GM12878 (cell line): ENCODE measurements around the gene RSRP1. TPM values are rescaled to one million over a fixed set of nuclear protein-coding genes. Genes with fewer than 3 reads are reported as not detected.

Experiments used
- ATAC-seq: fragments of 200-7000 bp; cut with Tn5 transposase; 3 replicates; pipeline ENCODE4 v1.9.1; 2020; ENCODE audit warnings: mild to moderate bottlenecking, moderate library complexity
- BruUV-seq: library from RNA; stranded (reverse); fragments of 400-500 nt; replicated peaks from 2 replicates; lab custom pipeline; 2021; lab: Mats Ljungman, UMichigan
- CTCF ChIA-PET: fragments of 300-600 bp; sonication (Branson Sonifier 250); formaldehyde crosslinking; extraction: SDS; loops from one replicate; lab custom pipeline; 2021; ENCODE audit warnings: inconsistent platforms; lab: Yijun Ruan, JAX
- POLR2A ChIA-PET: fragments of 350-600 bp; formaldehyde crosslinking; extraction: SDS; loops from one replicate; lab custom pipeline; 2021; ENCODE audit warnings: inconsistent platforms; lab: Charles Lee
- RAD21 ChIA-PET: fragments of 300-600 bp; sonication (Branson Sonifier 250); formaldehyde crosslinking; loops from one replicate; lab custom pipeline; 2023; ENCODE audit warnings: antibody characterized with exemption; ENCODE audit not compliant: unreplicated experiment; lab: Charles Lee
- SMC1A ChIA-PET: fragments of 300-600 bp; sonication (Branson Sonifier 250); formaldehyde crosslinking; loops from one replicate; lab custom pipeline; 2023; ENCODE audit not compliant: unreplicated experiment, uncharacterized antibody; lab: Charles Lee
- DNase-seq: peaks from one replicate; pipeline ENCODE4 v3.0.0-alpha.2; 2011; ENCODE audit warnings: low read depth, low spot score
- FAIRE-seq: peaks from 3 replicates; lab custom pipeline; 2011; peaks lifted over from hg19 to GRCh38; lab: Jason Lieb, UNC
- H2AFZ ChIP-seq: 2 replicates; pipeline ENCODE4 v1.6.0; 2011; ENCODE audit warnings: low read depth, low read length, control low read depth; ENCODE audit not compliant: control insufficient read depth
- H3K27ac ChIP-seq: 2 replicates; pipeline ENCODE4 v1.5.1; 2011; ENCODE audit warnings: control low read depth; ENCODE audit not compliant: control insufficient read depth, insufficient read depth
- H3K27me3 ChIP-seq, 2 experiments: replicated peaks in 1 of 2; 2 replicates each; pipeline versions ENCODE4 v1.6.0 to v1.6.1; 2011; ENCODE audit warnings: low read length in 1 of 2; ENCODE audit not compliant: control insufficient read depth in 2 of 2, insufficient read depth in 2 of 2
- H3K36me3 ChIP-seq, 2 experiments: 2 replicates each; pipeline ENCODE4 v1.5.1; 2011; ENCODE audit warnings: low read length in 1 of 2; ENCODE audit not compliant: control insufficient read depth in 2 of 2, insufficient read depth in 2 of 2
- H3K4me1 ChIP-seq: 2 replicates; pipeline ENCODE4 v1.6.1; 2011; ENCODE audit warnings: mild to moderate bottlenecking, low read length, moderate library complexity, mixed read lengths; ENCODE audit not compliant: control insufficient read depth, insufficient read depth
- H3K4me2 ChIP-seq: 2 replicates; pipeline ENCODE4 v1.6.0; 2011; ENCODE audit warnings: control low read depth; ENCODE audit not compliant: control insufficient read depth, insufficient read depth
- H3K4me3 ChIP-seq: fragments of 200-600 bp; sonication (generic); 2 replicates; pipeline ENCODE4 v1.5.1; 2016
- H3K79me2 ChIP-seq: 2 replicates; pipeline ENCODE4 v1.6.0; 2011; ENCODE audit warnings: low read length; ENCODE audit not compliant: control insufficient read depth, insufficient read depth
- H3K9ac ChIP-seq: 2 replicates; pipeline ENCODE4 v1.8.0; 2011; ENCODE audit warnings: low read length, control low read depth, mixed read lengths; ENCODE audit not compliant: control insufficient read depth, insufficient read depth
- H3K9me3 ChIP-seq: replicated peaks from 3 replicates; pipeline ENCODE4 v1.5.1; 2011; ENCODE audit warnings: mild to moderate bottlenecking, low read length; ENCODE audit not compliant: control insufficient read depth, insufficient read depth
- H4K20me1 ChIP-seq: 2 replicates; pipeline ENCODE4 v1.6.0; 2011; ENCODE audit not compliant: control insufficient read depth, insufficient read depth
- EP300 ChIP-seq, 2 experiments: fragments of 150-350 bp in 1 of 2; IDR thresholded peaks; 2 replicates each; pipeline ENCODE4 v1.6.1; 2011 to 2012; ENCODE audit warnings: low read depth in 2 of 2, low read length in 2 of 2, borderline replicate concordance in 1 of 2, improper control_type of control experiment in 1 of 2, inconsistent platforms in 1 of 2; ENCODE audit not compliant: control insufficient read depth in 1 of 2
- IKZF1 ChIP-seq: fragments of 450-650 bp; conservative IDR thresholded peaks from 2 replicates; pipeline ENCODE4 v1.6.1; 2017; ENCODE audit warnings: antibody characterized with exemption, mild to moderate bottlenecking
- POU2F2 ChIP-seq: IDR thresholded peaks from 3 replicates; pipeline ENCODE4 v1.6.1; 2011; ENCODE audit warnings: low read depth, mild to moderate bottlenecking, low read length, borderline replicate concordance
- SIN3A ChIP-seq: IDR thresholded peaks from 2 replicates; pipeline ENCODE4 v1.6.1; 2012; ENCODE audit warnings: low read depth, low read length, improper control_type of control experiment
- WGBS: methylation state at CpG from one replicate; pipeline ENCODE4 v1.1.6; 2016; ENCODE audit warnings: low lambda C conversion rate; ENCODE audit not compliant: insufficient replicate concordance, insufficient coverage; ENCODE audit errors: missing lambda C conversion rate; 5-methylcytosine and 5-hydroxymethylcytosine counted together
- in situ Hi-C: fragments of 300-500 bp; cut with MboI; formaldehyde crosslinking; loops from 9 replicates; pipeline ENCODE4 v1.14.3; 2018; ENCODE audit warnings: mixed read lengths
- intact Hi-C: fragments of 100-400 bp; cut with micrococcal nuclease; formaldehyde crosslinking; loops from one replicate; pipeline ENCODE4 v1.14.2; 2022; ENCODE audit not compliant: unreplicated experiment
- polyA plus RNA-seq, 11 experiments: library from polyadenylated mRNA; depleted of rRNA in 4 of 11; unstranded in 6 of 11; stranded (reverse) in 5 of 11; fragments of >200 nt; fragmentation: Nextera tagmentation in 4 of 11; fragmentation: Illumina TruSeq in 1 of 11; extraction: Ambion mirVana in 4 of 11; extraction: Trizol in 1 of 11; gene quantifications; 1 replicate in 1 of 11; 2 replicates in 10 of 11; pipeline versions ENCODE4 v1.2.1 to v1.2.3, GENCODE V29; 2011 to 2016; ENCODE audit warnings: inconsistent platforms in 2 of 11, missing spikeins in 2 of 11, low read depth in 1 of 11
- total RNA-seq, 4 experiments: library from RNA; depleted of rRNA in 3 of 4; stranded (reverse); fragments of >200 nt in 3 of 4; fragmentation: Illumina TruSeq in 1 of 4; extraction: Trizol in 1 of 4; gene quantifications; 2 replicates each; pipeline versions ENCODE4 v1.2.1 to v1.2.3, GENCODE V29; 2013 to 2021
- TF ChIP-seq, protein P1 (sequence below): fragments of 150-350 bp; IDR thresholded peaks from 2 replicates; pipeline ENCODE4 v1.6.1; 2016; ENCODE audit warnings: low read depth, low read length

Gene RSRP1
- total and polyA plus RNA-seq, 10 of the 15 experiments (the other 5 are each of a cell fraction or from before 2014, with no cell fraction given) = 23.5 to 128 (median 90.0) TPM

DNA sequence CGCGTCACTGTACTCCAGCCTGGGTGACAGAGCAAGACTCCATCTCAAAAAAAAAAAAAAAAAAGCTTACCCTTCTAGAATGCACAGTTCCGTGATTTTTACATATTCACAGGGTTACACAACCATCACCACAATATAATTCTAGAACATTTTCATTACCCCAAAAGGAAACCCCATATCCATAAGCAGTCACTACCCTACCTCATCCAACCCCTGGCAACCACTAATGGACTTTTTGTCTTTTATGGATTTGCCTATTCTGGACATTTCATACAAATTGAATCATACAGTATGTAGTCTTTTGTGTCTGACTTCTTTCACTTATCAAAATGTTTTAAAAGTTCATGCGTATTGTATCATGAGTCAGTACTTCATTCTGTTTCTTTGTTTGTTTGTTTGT, 37.7 kb downstream of the RSRP1 start:
- intact Hi-C loops = loop anchor here (5.0 to 10.0 kb wide), 4 partner anchors 95 to 285 kb away; no protein-coding TSS in a partner anchor
- no peak for DNase-seq
- no TSS peak for BruUV-seq
- Histone ChIP-seq H3K27ac (no peak overlapping the region), H3K9me3 (no peaks in the 10 kb centered on the region), H3K4me3 (no peak overlapping the region), H2AFZ (no peak overlapping the region), H4K20me1 (no peaks in the 10 kb centered on the region), H3K4me1 (no peaks in the 10 kb centered on the region), H3K4me2 (no peak overlapping the region), H3K79me2 (no peaks in the 10 kb centered on the region), H3K27me3 (0 out of 4 replicates have a peak, but pooled peaks cover 0 to 1% of the 10 kb centered on the region in 2 experiments), H3K9ac (no peak overlapping the region)
- SMC1A ChIA-PET = no interaction called here
- FAIRE-seq = no peak
- RAD21 ChIA-PET = no interaction called here
- in situ Hi-C loops = loop anchor here (5.0 to 10.0 kb wide), 2 partner anchors 362 to 525 kb away; no protein-coding TSS in a partner anchor
- CTCF ChIA-PET = interaction anchor here (1.5 kb wide), 1 partner anchor 10 kb away, joined by 7 read pairs; no protein-coding TSS in a partner anchor
- ATAC-seq = no peak
- WGBS = 62% methylated on average over 2 of the region's 4 CpGs
- POLR2A ChIA-PET = no interaction called here
- TF ChIP-seq IKZF1 (no peak), EP300 (IDR thresholded peaks at IDR 0.05; ENCODE audit: borderline replicate concordance in 1 of 2, control insufficient read depth in 1 of 2, low read depth in 2 of 2, low read length in 2 of 2) (no peak), POU2F2 (no peak), SIN3A (no peak)
- TF ChIP-seq, protein P1, sequence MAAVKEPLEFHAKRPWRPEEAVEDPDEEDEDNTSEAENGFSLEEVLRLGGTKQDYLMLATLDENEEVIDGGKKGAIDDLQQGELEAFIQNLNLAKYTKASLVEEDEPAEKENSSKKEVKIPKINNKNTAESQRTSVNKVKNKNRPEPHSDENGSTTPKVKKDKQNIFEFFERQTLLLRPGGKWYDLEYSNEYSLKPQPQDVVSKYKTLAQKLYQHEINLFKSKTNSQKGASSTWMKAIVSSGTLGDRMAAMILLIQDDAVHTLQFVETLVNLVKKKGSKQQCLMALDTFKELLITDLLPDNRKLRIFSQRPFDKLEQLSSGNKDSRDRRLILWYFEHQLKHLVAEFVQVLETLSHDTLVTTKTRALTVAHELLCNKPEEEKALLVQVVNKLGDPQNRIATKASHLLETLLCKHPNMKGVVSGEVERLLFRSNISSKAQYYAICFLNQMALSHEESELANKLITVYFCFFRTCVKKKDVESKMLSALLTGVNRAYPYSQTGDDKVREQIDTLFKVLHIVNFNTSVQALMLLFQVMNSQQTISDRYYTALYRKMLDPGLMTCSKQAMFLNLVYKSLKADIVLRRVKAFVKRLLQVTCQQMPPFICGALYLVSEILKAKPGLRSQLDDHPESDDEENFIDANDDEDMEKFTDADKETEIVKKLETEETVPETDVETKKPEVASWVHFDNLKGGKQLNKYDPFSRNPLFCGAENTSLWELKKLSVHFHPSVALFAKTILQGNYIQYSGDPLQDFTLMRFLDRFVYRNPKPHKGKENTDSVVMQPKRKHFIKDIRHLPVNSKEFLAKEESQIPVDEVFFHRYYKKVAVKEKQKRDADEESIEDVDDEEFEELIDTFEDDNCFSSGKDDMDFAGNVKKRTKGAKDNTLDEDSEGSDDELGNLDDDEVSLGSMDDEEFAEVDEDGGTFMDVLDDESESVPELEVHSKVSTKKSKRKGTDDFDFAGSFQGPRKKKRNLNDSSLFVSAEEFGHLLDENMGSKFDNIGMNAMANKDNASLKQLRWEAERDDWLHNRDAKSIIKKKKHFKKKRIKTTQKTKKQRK = no peak
- TF ChIP-seq, all 136 proteins: peak for 0
- no peaks in the 10 kb centered on the region for H3K36me3 ChIP-seq
